ACC112 (cell line): ENCODE measurements around the gene ZBTB40.

Source experiments
- H2AFZ ChIP-seq: fragments of 200-600 bp; sonication (generic); one replicate; pipeline ENCODE4 v1.6.0; 2017; ENCODE audit warnings: antibody characterized with exemption, low read length; ENCODE audit not compliant: unreplicated experiment
- H3K27ac ChIP-seq: fragments of 200-600 bp; sonication (generic); 2 replicates; pipeline ENCODE4 v1.5.1; 2014; ENCODE audit warnings: low read depth, mild to moderate bottlenecking, antibody characterized with exemption, low read length, moderate library complexity
- H3K27me3 ChIP-seq: fragments of 200-600 bp; sonication (generic); 2 replicates; pipeline ENCODE4 v1.6.1; 2014; ENCODE audit warnings: mild to moderate bottlenecking, antibody characterized with exemption, low read length, moderate library complexity, mixed read lengths; ENCODE audit not compliant: insufficient read depth
- H3K36me3 ChIP-seq: fragments of 200-600 bp; sonication (generic); 2 replicates; pipeline ENCODE4 v1.6.1; 2016; ENCODE audit warnings: mild to moderate bottlenecking, antibody characterized with exemption, low read length, moderate library complexity, mixed read lengths; ENCODE audit not compliant: insufficient read depth
- H3K4me1 ChIP-seq: fragments of 200-600 bp; sonication (generic); one replicate; pipeline ENCODE4 v1.6.1; 2016; ENCODE audit warnings: low read length, mixed read lengths; ENCODE audit not compliant: insufficient read depth, unreplicated experiment, control insufficient read depth
- H3K4me3 ChIP-seq: fragments of 200-600 bp; sonication (generic); 2 replicates; pipeline ENCODE4 v1.5.1; 2014; ENCODE audit warnings: mild to moderate bottlenecking, low read depth, low read length
- H3K79me2 ChIP-seq: fragments of 200-600 bp; sonication (generic); one replicate; pipeline ENCODE4 v1.6.0; 2016; ENCODE audit warnings: low read length; ENCODE audit not compliant: control insufficient read depth, unreplicated experiment, insufficient read depth

ZBTB40 gene

GRCh38 chr1:22570140-22570909 is 118.7 kb downstream of the ZBTB40 start:
- H3K79me2 ChIP-seq, result no peaks in the 10 kb centered on the region
- H3K4me1 ChIP-seq, result no peaks in the 10 kb centered on the region
- no peak overlapping the region for H3K27ac ChIP-seq
- H3K27me3 ChIP-seq, result peaks cover 80% of the 10 kb centered on the region
- H2AFZ ChIP-seq, result no peak overlapping the region
- no peak overlapping the region for H3K4me3 ChIP-seq
- H3K36me3 ChIP-seq, result no peaks in the 10 kb centered on the region

GRCh38 chr1:22572818-22573217 is 121.2 kb downstream of the ZBTB40 start:
- no peak overlapping the region for H3K27ac ChIP-seq
- no peaks in the 10 kb centered on the region for H3K36me3 ChIP-seq
- H3K4me3 ChIP-seq, result no peak overlapping the region
- no peak overlapping the region for H2AFZ ChIP-seq
- H3K27me3 ChIP-seq, result peaks cover 62% of the 10 kb centered on the region
- no peaks in the 10 kb centered on the region for H3K79me2 ChIP-seq
- H3K4me1 ChIP-seq, result no peaks in the 10 kb centered on the region

DNA sequence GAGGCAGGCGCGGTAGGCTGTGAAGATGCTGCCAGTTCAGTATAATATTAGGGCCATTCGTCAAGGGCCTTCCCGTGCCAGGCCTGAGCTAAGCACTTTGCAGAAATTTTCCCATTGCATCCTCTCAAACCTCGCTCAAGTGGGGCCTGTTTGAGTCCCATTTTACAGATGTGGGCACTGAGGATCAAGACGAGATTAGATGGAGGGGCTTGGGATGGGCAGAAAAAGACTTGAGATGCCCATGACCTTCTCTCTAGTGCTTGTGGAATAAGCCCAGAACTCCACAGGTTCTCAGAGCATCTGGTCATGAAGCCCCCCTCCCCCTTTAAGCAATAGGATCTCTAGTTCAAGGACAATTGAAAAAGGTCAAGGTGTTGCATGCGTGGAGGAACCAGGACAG is 121.6 kb downstream of the ZBTB40 start:
- H3K4me1 ChIP-seq, result no peaks in the 10 kb centered on the region
- H3K4me3 ChIP-seq, result no peak overlapping the region
- H3K79me2 ChIP-seq, result no peaks in the 10 kb centered on the region
- H3K36me3 ChIP-seq, result no peaks in the 10 kb centered on the region
- H2AFZ ChIP-seq, result no peak overlapping the region
- peaks cover 59% of the 10 kb centered on the region for H3K27me3 ChIP-seq
- no peak overlapping the region for H3K27ac ChIP-seq

GRCh38 chr1:22575532-22576149 is 124.0 kb downstream of the ZBTB40 start:
- H3K4me3 ChIP-seq, result no peak overlapping the region
- no peak overlapping the region for H2AFZ ChIP-seq
- H3K27me3 ChIP-seq, result peaks cover 53% of the 10 kb centered on the region
- H3K36me3 ChIP-seq, result no peaks in the 10 kb centered on the region
- H3K4me1 ChIP-seq, result no peaks in the 10 kb centered on the region
- no peaks in the 10 kb centered on the region for H3K79me2 ChIP-seq
- H3K27ac ChIP-seq, result no peak overlapping the region

DNA sequence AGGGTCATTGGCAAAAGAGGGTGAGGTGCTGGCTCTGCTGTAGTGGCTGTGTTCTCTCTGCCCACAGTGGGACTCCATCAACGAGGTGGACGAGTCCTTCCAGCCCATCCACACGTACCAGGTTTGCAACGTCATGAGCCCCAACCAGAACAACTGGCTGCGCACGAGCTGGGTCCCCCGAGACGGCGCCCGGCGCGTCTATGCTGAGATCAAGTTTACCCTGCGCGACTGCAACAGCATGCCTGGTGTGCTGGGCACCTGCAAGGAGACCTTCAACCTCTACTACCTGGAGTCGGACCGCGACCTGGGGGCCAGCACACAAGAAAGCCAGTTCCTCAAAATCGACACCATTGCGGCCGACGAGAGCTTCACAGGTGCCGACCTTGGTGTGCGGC is 124.5 kb downstream of the ZBTB40 start:
- Histone ChIP-seq H3K27ac (no peak overlapping the region), H3K27me3 (peaks cover 51% of the 10 kb centered on the region), H2AFZ (no peak overlapping the region)

DNA sequence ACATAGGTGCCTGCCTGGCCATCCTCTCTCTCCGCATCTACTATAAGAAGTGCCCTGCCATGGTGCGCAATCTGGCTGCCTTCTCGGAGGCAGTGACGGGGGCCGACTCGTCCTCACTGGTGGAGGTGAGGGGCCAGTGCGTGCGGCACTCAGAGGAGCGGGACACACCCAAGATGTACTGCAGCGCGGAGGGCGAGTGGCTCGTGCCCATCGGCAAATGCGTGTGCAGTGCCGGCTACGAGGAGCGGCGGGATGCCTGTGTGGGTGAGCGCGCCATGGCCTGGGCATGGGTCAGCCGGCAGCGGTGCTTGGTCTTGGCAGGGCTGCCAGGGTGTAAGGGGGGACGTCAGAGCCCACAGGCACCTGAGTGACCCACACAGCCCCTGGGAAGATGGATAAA is 125.0 kb downstream of the ZBTB40 start:
- Histone ChIP-seq H3K4me3 (no peak overlapping the region), H3K36me3 (no peaks in the 10 kb centered on the region), H2AFZ (no peak overlapping the region), H3K27me3 (peaks cover 48% of the 10 kb centered on the region), H3K4me1 (no peaks in the 10 kb centered on the region), H3K27ac (no peak overlapping the region), H3K79me2 (no peaks in the 10 kb centered on the region)

More for the DNA sequence above, 124.5 kb downstream of the ZBTB40 start:
- Histone ChIP-seq H3K4me1 (no peaks in the 10 kb centered on the region), H3K36me3 (no peaks in the 10 kb centered on the region), H3K79me2 (no peaks in the 10 kb centered on the region), H3K4me3 (no peak overlapping the region)

DNA sequence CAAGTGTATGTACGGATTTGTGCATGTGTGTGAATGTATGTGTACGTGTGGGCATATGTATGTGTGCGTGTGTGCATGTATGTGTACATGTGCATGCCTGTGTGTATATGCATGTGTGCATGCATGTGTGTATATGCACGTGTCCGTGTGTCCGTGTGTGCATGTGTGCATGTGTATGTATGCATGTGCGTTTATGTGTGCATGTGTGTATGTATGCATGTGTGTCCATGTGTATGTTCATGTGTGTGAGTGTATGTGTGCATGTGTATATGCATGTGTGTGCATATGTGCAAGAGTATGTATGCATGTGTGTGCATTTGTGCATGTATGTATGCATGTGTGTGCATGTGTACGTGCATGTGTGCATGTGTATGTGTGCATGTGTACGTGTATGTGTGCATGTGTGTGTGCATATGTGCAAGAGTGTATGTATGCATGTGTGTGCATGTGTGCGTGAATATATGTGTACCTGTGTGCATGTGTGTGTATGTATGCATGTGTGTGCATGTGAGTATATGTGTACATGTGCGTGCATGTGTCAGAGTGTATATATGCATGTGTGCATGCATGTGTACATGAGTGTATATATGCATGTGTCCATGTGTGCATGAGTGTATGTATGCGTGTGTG is 127.2 kb downstream of the ZBTB40 start:
- Histone ChIP-seq H3K79me2 (no peaks in the 10 kb centered on the region), H3K27me3 (peaks cover 38% of the 10 kb centered on the region), H3K4me1 (no peaks in the 10 kb centered on the region), H3K36me3 (no peaks in the 10 kb centered on the region), H3K4me3 (no peak overlapping the region), H2AFZ (no peak overlapping the region), H3K27ac (no peak overlapping the region)

DNA sequence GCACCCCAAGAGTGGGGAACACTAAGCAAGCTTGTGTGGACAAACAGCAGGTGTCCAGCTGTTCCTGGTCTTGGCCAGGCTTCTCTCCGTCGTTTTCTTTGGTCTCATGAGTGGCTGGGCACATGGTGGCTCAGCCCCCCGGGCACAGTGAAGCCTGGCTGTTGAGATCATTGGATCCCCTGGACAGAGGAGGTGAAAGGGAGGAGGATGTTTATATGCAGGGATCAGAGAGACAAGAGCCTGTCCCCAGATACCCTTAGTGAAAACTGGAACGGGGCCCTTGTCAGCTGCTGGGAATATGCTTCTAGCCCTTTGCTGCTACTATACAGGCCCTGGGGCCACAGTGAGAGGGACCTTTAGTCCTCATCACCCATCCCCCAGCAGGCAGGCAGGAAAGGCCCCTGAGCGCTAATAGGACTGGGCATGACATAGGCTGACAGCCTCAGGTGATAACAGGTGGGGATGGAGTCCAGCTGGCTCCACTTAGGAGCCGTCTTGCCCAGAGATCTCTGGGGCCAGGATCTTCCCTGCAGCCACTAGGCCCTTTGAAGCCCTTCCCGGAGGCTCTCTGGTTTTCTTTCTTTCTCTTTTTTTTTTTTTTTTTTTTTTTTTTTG is 128.0 kb downstream of the ZBTB40 start:
- Histone ChIP-seq H3K27me3 (peaks cover 38% of the 10 kb centered on the region), H3K4me1 (no peaks in the 10 kb centered on the region), H3K27ac (no peak overlapping the region), H3K79me2 (no peaks in the 10 kb centered on the region), H3K4me3 (no peak overlapping the region), H3K36me3 (no peaks in the 10 kb centered on the region), H2AFZ (no peak overlapping the region)
